NT2/D1 (cell line): Measurements from ENCODE around the gene SUB1.
"Not testable (repeated sequence)": the region's sequence is repeated elsewhere in the genome, so short reads cannot be mapped to it uniquely, and the experiment has no call there.

ENCODE experiments used
- DNase-seq: peaks from one replicate; pipeline ENCODE4 v3.0.0-alpha.2; 2011; ENCODE audit warnings: low read depth, low spot score
- H3K27me3 ChIP-seq: 2 replicates; pipeline ENCODE4 v1.6.0; 2011; ENCODE audit warnings: mild to moderate bottlenecking; ENCODE audit not compliant: insufficient read length, insufficient read depth
- H3K36me3 ChIP-seq: 2 replicates; pipeline ENCODE4 v1.6.1; 2011; ENCODE audit warnings: mild to moderate bottlenecking, low read length, mixed read lengths; ENCODE audit not compliant: insufficient read depth, insufficient read length
- H3K4me1 ChIP-seq: 2 replicates; pipeline ENCODE4 v1.5.1; 2011; ENCODE audit not compliant: insufficient read depth, insufficient read length
- H3K4me3 ChIP-seq: 2 replicates; pipeline ENCODE4 v1.5.1; 2011; ENCODE audit warnings: low read depth; ENCODE audit not compliant: insufficient read length
- H3K9ac ChIP-seq: 2 replicates; pipeline ENCODE4 v1.6.0; 2011; ENCODE audit warnings: low read depth; ENCODE audit not compliant: insufficient read length
- H3K9me3 ChIP-seq: 2 replicates; pipeline ENCODE4 v1.5.1; 2011; ENCODE audit warnings: mild to moderate bottlenecking, low read length; ENCODE audit not compliant: insufficient read depth
- SUZ12 ChIP-seq: IDR thresholded peaks from 2 replicates; pipeline ENCODE4 v1.6.1; 2011; ENCODE audit not compliant: insufficient read length, insufficient read depth; ENCODE audit errors: extremely low read depth
- YY1 ChIP-seq: IDR thresholded peaks from 2 replicates; pipeline ENCODE4 v1.6.1; 2011; ENCODE audit not compliant: insufficient read length, insufficient read depth
- ZNF274 ChIP-seq: IDR thresholded peaks from 2 replicates; pipeline ENCODE4 v1.6.1; 2011; ENCODE audit warnings: mild to moderate bottlenecking, low read depth, low read length

The SUB1 gene

DNA sequence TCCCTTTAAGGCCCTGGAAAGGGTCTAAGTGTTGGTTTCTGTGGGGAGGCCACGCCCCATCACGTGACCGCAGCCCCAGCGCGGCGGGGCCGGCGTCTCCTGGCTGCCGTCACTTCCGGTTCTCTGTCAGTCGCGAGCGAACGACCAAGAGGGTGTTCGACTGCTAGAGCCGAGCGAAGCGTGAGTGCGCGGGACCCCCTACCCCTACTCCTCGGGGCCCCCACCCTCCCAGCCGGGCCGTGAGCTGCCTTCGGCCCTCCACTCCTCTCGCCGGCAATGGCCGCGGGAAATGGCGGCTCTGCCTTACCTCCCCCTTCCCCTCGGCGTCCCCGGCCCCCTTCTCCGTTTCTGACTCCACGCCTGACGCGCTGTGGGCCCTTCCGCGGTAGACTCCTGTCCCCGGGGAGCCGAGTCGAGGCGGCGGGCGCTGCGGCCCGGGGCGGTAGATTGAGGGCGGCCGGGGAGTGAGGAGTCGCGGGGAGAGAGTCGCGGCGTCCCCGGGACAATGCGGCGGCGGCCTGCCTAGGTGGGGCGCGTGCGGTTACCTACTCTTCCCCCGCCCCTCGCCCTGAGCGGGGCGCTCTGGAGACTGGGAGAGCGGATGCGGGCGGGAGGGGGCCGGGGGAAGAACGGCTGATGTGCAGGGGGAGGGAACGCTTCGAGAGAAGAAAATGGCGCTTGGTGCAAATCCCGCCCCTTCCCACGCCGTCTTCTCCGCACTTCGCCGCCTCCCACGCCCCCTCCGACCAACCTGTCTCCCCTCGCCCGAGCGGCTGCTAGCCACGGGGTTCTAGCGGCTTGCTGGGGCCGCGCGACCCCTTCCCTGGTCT is at the start of gene SUB1:
SUB1 (plus strand) TSS at position 112 of the 830 bp plus-strand sequence. CDS start 2,956 bp downstream, outside the sequence.
- TF ChIP-seq SUZ12 (no peak), YY1 (peak; percentile 29)
- Histone ChIP-seq H3K36me3 (peaks cover 33% of the 10 kb centered on the region), H3K9ac (peak within 1 kb of the TSS; percentile 90), H3K27me3 (no peaks in the 10 kb centered on the region), H3K9me3 (no peaks in the 10 kb centered on the region), H3K4me1 (no peaks in the 10 kb centered on the region), H3K4me3 (peak within 1 kb of the TSS; percentile 61)
- DNase-seq, result peak; percentile 77

DNA sequence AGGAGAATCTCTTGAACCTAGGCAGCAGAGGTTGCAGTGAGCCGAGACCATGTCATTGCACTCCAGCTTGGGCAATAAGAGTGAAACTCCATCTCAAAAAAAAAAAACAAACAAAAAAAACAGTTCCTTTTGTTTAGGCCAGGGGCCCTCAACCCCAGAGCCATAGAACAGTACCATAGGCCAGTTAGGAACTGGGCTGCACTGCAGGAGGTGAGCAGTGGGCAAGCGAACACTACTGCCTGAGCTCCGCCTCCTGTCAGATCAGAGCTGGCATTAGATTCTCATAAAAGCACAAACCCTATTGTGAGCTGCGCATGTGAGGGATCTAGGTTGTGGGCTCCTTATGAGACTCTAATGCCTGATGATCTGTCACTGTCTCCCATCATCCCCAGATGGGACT is 49.1 kb upstream of the SUB1 start:
- TF ChIP-seq ZNF274, result no peak
- H3K36me3 ChIP-seq, result no peaks in the 10 kb centered on the region
- no peak overlapping the region for H3K9ac ChIP-seq
- no peak for DNase-seq
- no peak overlapping the region for H3K4me3 ChIP-seq
- no peaks in the 10 kb centered on the region for H3K4me1 ChIP-seq
- no peaks in the 10 kb centered on the region for H3K27me3 ChIP-seq
- no peaks in the 10 kb centered on the region; the same call in 1 of the 2 replicates for H3K9me3 ChIP-seq

DNA sequence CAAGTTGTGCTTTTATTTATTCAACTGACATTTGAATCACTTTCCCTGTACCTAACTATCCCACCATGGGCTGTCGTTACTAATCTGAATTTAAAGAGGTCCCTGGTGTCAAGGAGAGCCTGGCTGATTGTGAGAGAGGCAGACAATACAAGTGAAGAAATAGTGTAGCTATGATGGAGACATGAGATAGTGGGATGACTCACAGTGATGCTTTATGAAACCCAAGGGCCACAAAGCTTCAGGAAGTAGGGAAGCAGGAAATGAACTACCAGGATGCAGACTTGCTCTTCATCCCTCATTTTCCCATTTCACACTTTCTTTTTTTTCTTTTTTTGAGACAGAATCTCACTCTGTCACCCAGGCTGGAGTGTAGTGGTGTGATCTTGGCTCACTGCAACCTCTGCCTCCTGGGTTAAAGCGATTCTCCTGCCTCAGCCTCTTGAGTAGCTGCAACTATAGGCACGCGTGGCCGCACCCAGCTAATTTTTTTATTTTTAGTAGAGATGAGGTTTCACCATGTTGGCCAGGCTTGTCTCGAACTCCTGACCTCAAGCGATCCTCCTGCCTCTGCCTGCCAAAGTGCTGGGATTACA is 47.8 kb upstream of the SUB1 start:
- not testable (repeated sequence) for H3K9ac ChIP-seq, DNase-seq, H3K4me1 ChIP-seq, H3K27me3 ChIP-seq, H3K4me3 ChIP-seq, H3K9me3 ChIP-seq, H3K36me3 ChIP-seq

DNA sequence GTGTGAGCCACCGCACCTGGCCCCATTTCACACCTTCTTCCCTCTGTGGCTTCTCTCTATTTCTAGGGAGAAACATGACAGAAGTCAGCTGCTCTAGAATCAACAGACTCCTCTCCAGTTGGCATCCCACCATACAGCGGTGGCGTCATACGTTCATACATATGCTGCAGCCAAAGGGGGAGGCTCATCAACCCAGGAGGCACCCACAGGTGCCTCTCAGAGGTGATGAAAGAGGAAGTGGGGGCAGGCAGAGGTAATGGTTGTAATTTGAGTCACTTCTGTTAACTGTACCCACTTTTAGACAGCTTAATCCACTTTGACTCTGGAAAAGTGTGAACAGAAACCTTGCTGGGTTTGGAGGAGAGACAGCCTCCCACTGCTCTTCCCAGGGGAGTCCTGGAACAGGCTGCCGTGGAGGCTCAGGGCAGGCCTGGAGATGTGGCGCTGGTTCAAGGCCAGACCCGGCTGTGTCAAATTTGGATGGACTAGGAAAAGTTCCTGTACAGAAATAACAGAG is 47.3 kb upstream of the SUB1 start:
- no peak for DNase-seq
- Histone ChIP-seq H3K27me3 (no peaks in the 10 kb centered on the region), H3K9ac (no peak overlapping the region)

DNA sequence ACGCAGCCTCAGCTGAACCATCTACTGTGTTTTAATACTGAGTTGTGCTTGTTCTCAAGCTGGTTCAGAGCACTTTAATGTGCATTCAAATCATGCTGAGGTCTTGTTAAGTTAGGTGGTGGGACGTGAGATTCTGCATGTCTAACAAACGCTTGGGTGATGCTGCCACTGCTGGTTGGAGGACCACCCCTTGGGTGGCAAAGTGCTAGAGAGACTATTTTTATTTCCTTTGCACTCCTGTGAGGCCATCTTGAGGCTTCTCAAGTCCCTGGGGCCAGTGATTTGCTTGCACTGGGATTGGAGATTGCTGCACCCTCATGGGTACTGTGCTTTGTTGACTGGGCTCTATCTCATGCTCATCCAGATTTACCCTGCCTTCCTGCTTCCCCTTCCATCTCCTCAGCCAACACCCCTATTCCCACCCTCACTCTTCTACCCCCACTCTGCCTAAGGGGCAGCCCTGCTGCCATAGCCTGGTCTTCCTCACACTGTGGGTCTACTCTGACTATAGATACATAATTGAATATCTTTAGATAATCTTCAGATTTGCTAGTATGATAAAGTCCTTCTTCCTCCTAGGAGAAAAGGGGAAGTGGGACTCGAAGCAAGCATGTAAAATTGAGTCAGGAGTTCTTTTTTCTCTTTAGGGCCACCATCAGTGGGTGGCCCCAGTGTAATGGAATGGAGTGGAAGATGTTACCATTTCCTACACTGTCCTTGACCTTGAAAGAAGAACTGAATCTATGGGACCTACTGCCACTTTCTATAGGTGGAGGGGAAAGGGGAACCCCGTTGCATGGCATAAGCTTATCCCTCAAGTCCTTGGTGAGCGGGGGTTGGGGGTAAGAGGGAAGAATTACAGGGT is 45.1 kb upstream of the SUB1 start:
- Histone ChIP-seq H3K9me3 (no peaks in the 10 kb centered on the region; the same call in 1 of the 2 replicates), H3K4me3 (no peak overlapping the region), H3K36me3 (no peaks in the 10 kb centered on the region), H3K4me1 (no peaks in the 10 kb centered on the region), H3K9ac (no peak overlapping the region), H3K27me3 (no peaks in the 10 kb centered on the region)
- TF ChIP-seq SUZ12 (no peak), YY1 (no peak), ZNF274 (no peak)
- DNase-seq, result no peak

More for the DNA sequence above, 47.3 kb upstream of the SUB1 start:
- Histone ChIP-seq H3K36me3 (no peaks in the 10 kb centered on the region), H3K4me1 (no peaks in the 10 kb centered on the region), H3K9me3 (no peaks in the 10 kb centered on the region; the same call in 1 of the 2 replicates), H3K4me3 (no peak overlapping the region)
- TF ChIP-seq ZNF274, result no peak
- TF ChIP-seq YY1, result no peak
- TF ChIP-seq SUZ12, result no peak

DNA sequence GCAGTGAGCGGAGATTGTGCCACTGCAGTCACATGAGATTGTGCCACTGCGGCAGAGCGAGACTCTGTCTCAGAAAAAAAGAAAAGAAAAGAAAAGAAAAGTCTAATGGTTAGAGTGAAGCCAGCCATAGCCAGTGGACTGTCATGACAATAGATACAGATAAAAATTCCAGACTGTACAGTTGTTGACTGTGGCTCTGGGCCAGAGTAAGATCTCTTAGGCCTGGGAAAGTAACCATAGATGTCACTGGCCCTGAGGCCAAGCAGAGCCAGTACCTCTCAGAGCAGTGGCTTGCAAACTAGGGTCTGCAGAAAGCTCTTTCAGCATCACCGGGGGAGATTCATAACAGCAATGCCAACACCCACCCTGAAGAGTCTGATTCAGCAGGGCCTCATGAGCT is 44.1 kb upstream of the SUB1 start:
- no peaks in the 10 kb centered on the region for H3K4me1 ChIP-seq
- no peaks in the 10 kb centered on the region for H3K27me3 ChIP-seq
- no peaks in the 10 kb centered on the region; the same call in 1 of the 2 replicates for H3K9me3 ChIP-seq
- H3K9ac ChIP-seq, result no peak overlapping the region
- TF ChIP-seq YY1 (no peak), ZNF274 (no peak), SUZ12 (no peak)
- H3K4me3 ChIP-seq, result no peak overlapping the region
- DNase-seq, result no peak
- no peaks in the 10 kb centered on the region for H3K36me3 ChIP-seq

DNA sequence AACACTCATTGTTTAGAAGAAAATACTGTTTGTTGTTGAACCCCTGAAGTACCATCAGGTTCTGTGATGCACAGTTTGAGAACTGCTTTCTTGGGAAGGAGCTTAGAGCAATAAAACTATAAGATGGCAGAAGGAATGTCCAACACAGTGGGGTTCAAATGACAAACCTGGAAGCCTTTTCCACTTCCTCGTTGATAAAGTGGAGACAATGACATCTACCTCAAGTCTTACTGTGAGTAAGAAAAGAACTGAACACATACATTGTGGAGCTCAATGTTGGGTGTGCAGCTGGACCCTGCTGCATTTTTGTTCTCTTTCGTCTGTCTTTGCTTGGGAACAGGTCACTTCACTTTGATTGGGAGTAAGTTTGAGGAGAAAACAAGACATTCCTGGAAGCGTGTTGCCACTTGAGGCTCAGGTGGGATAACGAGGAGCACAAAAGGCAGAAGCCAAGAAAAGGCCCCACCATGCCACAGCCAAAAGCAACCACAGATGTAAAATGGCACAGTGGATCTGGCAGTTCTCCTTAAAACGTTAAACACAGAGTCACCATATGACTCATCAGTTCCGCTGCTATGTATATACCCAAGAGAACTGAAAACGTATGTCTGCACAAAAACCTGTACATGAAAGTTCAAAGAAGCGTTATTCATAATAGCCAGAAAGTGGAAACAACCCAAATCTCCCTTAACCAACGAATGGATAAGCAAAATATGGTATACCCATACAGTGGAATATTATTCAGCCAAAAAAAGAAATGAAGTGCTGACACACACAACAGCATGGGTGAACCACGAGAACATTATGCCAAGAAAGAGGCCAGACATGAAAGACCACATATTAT is 42.9 kb upstream of the SUB1 start:
- H3K9me3 ChIP-seq, result no peaks in the 10 kb centered on the region; the same call in 1 of the 2 replicates
- H3K36me3 ChIP-seq, result no peaks in the 10 kb centered on the region
- H3K4me3 ChIP-seq, result no peak overlapping the region
- DNase-seq, result no peak
- H3K4me1 ChIP-seq, result no peaks in the 10 kb centered on the region
- TF ChIP-seq ZNF274, result no peak
- no peak for TF ChIP-seq SUZ12
- no peak for TF ChIP-seq YY1
- no peaks in the 10 kb centered on the region for H3K27me3 ChIP-seq
- no peak overlapping the region for H3K9ac ChIP-seq
